DND-41 (cell line): Measurements from ENCODE around the gene CTIF.

Experiments used
- ATAC-seq: fragments of 200-7000 bp; cut with Tn5 transposase; 3 replicates; pipeline ENCODE4 v1.9.1; 2021; ENCODE audit warnings: low read depth; ENCODE audit not compliant: insufficient read depth
- DNase-seq: peaks from one replicate; pipeline ENCODE4 v3.0.0-alpha.2; 2020
- H2AFZ ChIP-seq: 2 replicates; pipeline ENCODE4 v1.6.0; 2012; ENCODE audit warnings: low read depth, low read length
- H3K27ac ChIP-seq: 2 replicates; pipeline ENCODE4 v1.5.1; 2012; ENCODE audit warnings: low read length, inconsistent platforms
- H3K27me3 ChIP-seq: fragments of 200-600 bp; sonication (generic); 2 replicates; pipeline ENCODE4 v1.6.0; 2012; ENCODE audit warnings: low read length, mild to moderate bottlenecking, inconsistent platforms; ENCODE audit not compliant: insufficient read depth, poor library complexity
- H3K36me3 ChIP-seq: 2 replicates; pipeline ENCODE4 v1.5.1; 2012; ENCODE audit warnings: low read length, inconsistent platforms; ENCODE audit not compliant: insufficient read depth
- H3K4me1 ChIP-seq: 2 replicates; pipeline ENCODE4 v1.5.1; 2012; ENCODE audit warnings: mild to moderate bottlenecking, low read length; ENCODE audit not compliant: insufficient read depth
- H3K4me2 ChIP-seq: 2 replicates; pipeline ENCODE4 v1.6.0; 2012; ENCODE audit warnings: mild to moderate bottlenecking, moderate library complexity, low read length, inconsistent platforms; ENCODE audit not compliant: insufficient read depth
- H3K4me3 ChIP-seq, 2 experiments: fragments of 200-600 bp in 1 of 2; shearing (Covaris generic) in 1 of 2; 2 replicates each; pipeline ENCODE4 v1.5.1; 2012 to 2016; ENCODE audit warnings: inconsistent platforms in 2 of 2, low read length in 2 of 2, mild to moderate bottlenecking in 2 of 2, low read depth in 1 of 2, moderate library complexity in 1 of 2
- H3K79me2 ChIP-seq: 2 replicates; pipeline ENCODE4 v1.6.0; 2012; ENCODE audit warnings: low read length, inconsistent platforms; ENCODE audit not compliant: insufficient read depth
- H3K9ac ChIP-seq: 2 replicates; pipeline ENCODE4 v1.6.0; 2012; ENCODE audit warnings: low read depth, mild to moderate bottlenecking, inconsistent platforms, low read length, moderate library complexity
- H3K9me3 ChIP-seq: 2 replicates; pipeline ENCODE4 v1.5.1; 2012; ENCODE audit warnings: low read length, moderate library complexity, mild to moderate bottlenecking, inconsistent platforms; ENCODE audit not compliant: insufficient read depth, severe bottlenecking
- H4K20me1 ChIP-seq: 2 replicates; pipeline ENCODE4 v1.6.0; 2012; ENCODE audit warnings: low read length; ENCODE audit not compliant: insufficient read depth
- CTCF ChIP-seq: IDR thresholded peaks from 2 replicates; pipeline ENCODE4 v1.5.1; 2012; ENCODE audit warnings: borderline replicate concordance, low read length, moderate library complexity, mild to moderate bottlenecking; ENCODE audit not compliant: poor library complexity, severe bottlenecking; ENCODE audit errors: extremely low read depth
- EZH2 ChIP-seq: IDR thresholded peaks from 3 replicates; pipeline ENCODE4 v1.6.1; 2012; ENCODE audit warnings: borderline replicate concordance, low read depth, mild to moderate bottlenecking, moderate library complexity, low read length, inconsistent platforms; ENCODE audit not compliant: severe bottlenecking

CTIF gene

GRCh38 chr18:48569139-48569914 is 30.5 kb downstream of the CTIF start:
- no peak overlapping the region for H2AFZ ChIP-seq
- TF ChIP-seq EZH2, result no peak
- no peak for TF ChIP-seq CTCF
- no peak overlapping the region for H3K4me3 ChIP-seq
- H4K20me1 ChIP-seq, result no peaks in the 10 kb centered on the region
- DNase-seq (no peak), ATAC-seq (no peak)
- no peaks in the 10 kb centered on the region for H3K4me1 ChIP-seq
- H3K27ac ChIP-seq, result no peak overlapping the region
- no peaks in the 10 kb centered on the region for H3K9me3 ChIP-seq
- no peak overlapping the region for H3K4me2 ChIP-seq
- H3K9ac ChIP-seq, result no peak overlapping the region
- H3K27me3 ChIP-seq, result peaks cover 3% of the 10 kb centered on the region
- no peaks in the 10 kb centered on the region for H3K36me3 ChIP-seq
- no peaks in the 10 kb centered on the region for H3K79me2 ChIP-seq

- no peak overlapping the region for H3K27ac ChIP-seq
- H3K27me3 ChIP-seq, result peaks cover 3% of the 10 kb centered on the region
- DNase-seq (no peak), ATAC-seq (no peak)
- no peaks in the 10 kb centered on the region for H4K20me1 ChIP-seq
- no peak overlapping the region for H3K4me3 ChIP-seq
- no peak overlapping the region for H3K4me2 ChIP-seq
- no peaks in the 10 kb centered on the region for H3K36me3 ChIP-seq
- H3K79me2 ChIP-seq, result no peaks in the 10 kb centered on the region
- no peak overlapping the region for H2AFZ ChIP-seq
- no peaks in the 10 kb centered on the region for H3K4me1 ChIP-seq
- H3K9me3 ChIP-seq, result no peaks in the 10 kb centered on the region
- H3K9ac ChIP-seq, result no peak overlapping the region
- TF ChIP-seq CTCF, result no peak
Measured at GRCh38 chr18:48569915-48570264, 31.1 kb downstream of the CTIF start.

- Histone ChIP-seq H3K9ac (no peak overlapping the region), H3K79me2 (no peaks in the 10 kb centered on the region), H3K4me1 (no peaks in the 10 kb centered on the region), H3K36me3 (no peaks in the 10 kb centered on the region), H3K4me3 (no peak overlapping the region), H3K9me3 (no peaks in the 10 kb centered on the region), H3K27ac (no peak overlapping the region), H2AFZ (no peak overlapping the region), H3K4me2 (no peak overlapping the region), H3K27me3 (peaks cover 3% of the 10 kb centered on the region), H4K20me1 (no peaks in the 10 kb centered on the region)
- TF ChIP-seq CTCF, result no peak
- no peak for TF ChIP-seq EZH2
- DNase-seq, result no peak
- ATAC-seq, result no peak
Measured at GRCh38 chr18:48570313-48570712, 31.5 kb downstream of the CTIF start.
